HG03469 (cell line): Measurements from ENCODE around the gene KCNH5.
"Not testable (repeated sequence)": the region's sequence is repeated elsewhere in the genome, so short reads cannot be mapped to it uniquely, and the experiment has no call there.

Source experiments
- ATAC-seq: cut with Tn5 transposase; IDR thresholded peaks from one replicate; pipeline ENCODE4 v1.9.1; 2021; ENCODE audit warnings: mild to moderate bottlenecking, moderate library complexity, moderate number of reproducible peaks; ENCODE audit not compliant: unreplicated experiment

Gene KCNH5

GRCh38 chr14:62889364-62889763 is 155.9 kb downstream of the KCNH5 start:
- ATAC-seq: no peak

GRCh38 chr14:62886461-62886860 is 158.8 kb downstream of the KCNH5 start:
- no peak for ATAC-seq

GRCh38 chr14:62885451-62885850 is 159.8 kb downstream of the KCNH5 start:
- no peak for ATAC-seq

GRCh38 chr14:62882967-62883366 is 162.3 kb downstream of the KCNH5 start:
- ATAC-seq: no peak

GRCh38 chr14:62866376-62866775 is 178.9 kb downstream of the KCNH5 start:
- ATAC-seq: no peak

GRCh38 chr14:62864588-62864987 is 180.7 kb downstream of the KCNH5 start:
- no peak for ATAC-seq

GRCh38 chr14:62858011-62858410 is 187.2 kb downstream of the KCNH5 start:
- not testable (repeated sequence) for ATAC-seq

- ATAC-seq: no peak
Measured at GRCh38 chr14:62854951-62855350, 190.3 kb downstream of the KCNH5 start.

GRCh38 chr14:62847168-62847567 is 198.1 kb downstream of the KCNH5 start:
- ATAC-seq: no peak

- no peak for ATAC-seq
Measured at GRCh38 chr14:62844546-62844945, 200.7 kb downstream of the KCNH5 start.

- no peak for ATAC-seq
Measured at GRCh38 chr14:62824086-62824485, 221.2 kb downstream of the KCNH5 start.

- ATAC-seq: no peak
Measured at GRCh38 chr14:62819931-62820330, 225.3 kb downstream of the KCNH5 start.

- ATAC-seq: no peak
Measured at GRCh38 chr14:62807636-62808035, 237.6 kb downstream of the KCNH5 start.

GRCh38 chr14:62800577-62800976 is 244.7 kb downstream of the KCNH5 start:
- ATAC-seq: no peak

- no peak for ATAC-seq
Measured at GRCh38 chr14:62796431-62796830, 248.8 kb downstream of the KCNH5 start.

GRCh38 chr14:62792578-62792977 is 252.7 kb downstream of the KCNH5 start:
- no peak for ATAC-seq

GRCh38 chr14:62781328-62781727 is 263.9 kb downstream of the KCNH5 start:
- ATAC-seq: not testable (repeated sequence)

- ATAC-seq: no peak
Measured at GRCh38 chr14:62778852-62779251, 266.4 kb downstream of the KCNH5 start.

GRCh38 chr14:62778310-62778709 is 266.9 kb downstream of the KCNH5 start:
- ATAC-seq: no peak

- ATAC-seq: no peak
Measured at GRCh38 chr14:62777510-62777909, 267.7 kb downstream of the KCNH5 start.

GRCh38 chr14:62776300-62776699 is 269.0 kb downstream of the KCNH5 start:
- no peak for ATAC-seq

GRCh38 chr14:62768753-62769152 is 276.5 kb downstream of the KCNH5 start:
- no peak for ATAC-seq

GRCh38 chr14:62763951-62764350 is 281.3 kb downstream of the KCNH5 start:
- ATAC-seq: no peak

GRCh38 chr14:62759796-62760195 is 285.5 kb downstream of the KCNH5 start:
- ATAC-seq: no peak
